Measurements from ENCODE around the gene NUAK2.

Gene NUAK2

DNA sequence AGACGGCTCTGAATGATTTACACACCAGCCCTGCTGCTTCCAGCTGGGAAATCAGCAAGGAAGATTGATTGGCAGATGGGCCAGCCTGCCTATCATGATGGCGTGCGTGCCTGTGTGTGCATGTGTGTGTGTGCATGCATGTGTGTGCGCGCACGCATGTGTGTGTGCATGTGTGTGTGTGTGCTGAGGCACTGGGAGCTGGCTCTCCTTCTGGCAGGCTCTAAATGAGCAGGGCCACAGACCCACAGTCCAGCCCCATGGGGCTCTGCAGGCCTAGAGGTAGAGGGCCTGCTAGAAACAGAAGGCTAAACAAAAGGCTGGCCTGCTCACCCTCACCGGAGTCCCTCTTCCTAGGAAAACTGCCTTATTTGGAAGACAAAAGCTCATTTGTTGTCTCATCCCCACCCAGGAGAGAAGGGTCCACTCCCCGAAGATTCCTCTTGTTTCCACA lies 29.2 kb upstream of the NUAK2 start:
- H3K27me3 ChIP-seq (ENCODE audit: low read length): no peaks in the 10 kb centered on the region
- H3K36me3 ChIP-seq (ENCODE audit: low read length): no peaks in the 10 kb centered on the region
- no peaks in the 10 kb centered on the region for H3K79me2 ChIP-seq (ENCODE audit: insufficient read depth, low read length)
- H3K4me3 ChIP-seq (ENCODE audit: insufficient read depth, low read length, poor library complexity, severe bottlenecking): no peak overlapping the region
- no peak for TF ChIP-seq EZH2phosphoT487 (conservative IDR thresholded peaks at IDR 0.05; ENCODE audit: low read length)
- TF ChIP-seq, protein P1, sequence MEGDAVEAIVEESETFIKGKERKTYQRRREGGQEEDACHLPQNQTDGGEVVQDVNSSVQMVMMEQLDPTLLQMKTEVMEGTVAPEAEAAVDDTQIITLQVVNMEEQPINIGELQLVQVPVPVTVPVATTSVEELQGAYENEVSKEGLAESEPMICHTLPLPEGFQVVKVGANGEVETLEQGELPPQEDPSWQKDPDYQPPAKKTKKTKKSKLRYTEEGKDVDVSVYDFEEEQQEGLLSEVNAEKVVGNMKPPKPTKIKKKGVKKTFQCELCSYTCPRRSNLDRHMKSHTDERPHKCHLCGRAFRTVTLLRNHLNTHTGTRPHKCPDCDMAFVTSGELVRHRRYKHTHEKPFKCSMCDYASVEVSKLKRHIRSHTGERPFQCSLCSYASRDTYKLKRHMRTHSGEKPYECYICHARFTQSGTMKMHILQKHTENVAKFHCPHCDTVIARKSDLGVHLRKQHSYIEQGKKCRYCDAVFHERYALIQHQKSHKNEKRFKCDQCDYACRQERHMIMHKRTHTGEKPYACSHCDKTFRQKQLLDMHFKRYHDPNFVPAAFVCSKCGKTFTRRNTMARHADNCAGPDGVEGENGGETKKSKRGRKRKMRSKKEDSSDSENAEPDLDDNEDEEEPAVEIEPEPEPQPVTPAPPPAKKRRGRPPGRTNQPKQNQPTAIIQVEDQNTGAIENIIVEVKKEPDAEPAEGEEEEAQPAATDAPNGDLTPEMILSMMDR (IDR thresholded peaks at IDR 0.05; ENCODE audit: insufficient read depth, low read length, poor library complexity, severe bottlenecking): no peak
- H3F3A ChIP-seq (ENCODE audit: insufficient read depth): no peaks in the 10 kb centered on the region
- no peaks in the 10 kb centered on the region for H4K20me1 ChIP-seq (ENCODE audit: low read depth, low read length)
- no peak overlapping the region for H3K27ac ChIP-seq (ENCODE audit: low read depth, low read length)
- H3K9me3 ChIP-seq (ENCODE audit: insufficient read depth, low read length): no peaks in the 10 kb centered on the region
- no peak overlapping the region for H2AFZ ChIP-seq (ENCODE audit: low read depth, low read length, severe bottlenecking)
- H3K9me2 ChIP-seq (replicated peaks; ENCODE audit: insufficient read depth, low read length): no peaks in the 10 kb centered on the region
- no peak overlapping the region for H3K4me2 ChIP-seq (ENCODE audit: low read depth, low read length, poor library complexity, severe bottlenecking)
- no peak overlapping the region for H3K9ac ChIP-seq (ENCODE audit: low read length)

DNA sequence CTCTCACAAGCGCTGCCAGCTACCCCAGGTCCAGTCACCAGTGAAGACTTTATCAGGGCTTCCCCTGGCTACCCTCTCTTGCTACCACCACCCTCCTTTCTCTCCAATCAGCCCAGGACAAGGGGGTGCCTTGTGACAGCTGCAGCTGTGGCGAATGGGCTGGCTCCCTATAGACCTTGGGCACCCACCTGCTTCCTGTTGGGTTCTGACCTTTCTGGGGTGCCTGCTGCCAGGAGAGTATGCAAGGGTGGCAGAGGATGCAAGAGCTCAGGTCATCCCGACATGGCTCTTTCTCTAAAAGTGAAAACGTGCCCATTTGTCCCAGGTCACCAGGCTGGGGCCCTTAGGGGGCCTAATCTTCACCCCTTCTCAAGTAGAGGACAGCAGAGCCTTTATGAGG lies 28.6 kb upstream of the NUAK2 start:
- Histone ChIP-seq H3K79me2 (ENCODE audit: insufficient read depth, low read length) (no peaks in the 10 kb centered on the region), H3K9me3 (ENCODE audit: insufficient read depth, low read length) (no peaks in the 10 kb centered on the region), H2AFZ (ENCODE audit: low read depth, low read length, severe bottlenecking) (no peak overlapping the region), H3K4me3 (ENCODE audit: insufficient read depth, low read length, poor library complexity, severe bottlenecking) (no peak overlapping the region), H3F3A (ENCODE audit: insufficient read depth) (no peaks in the 10 kb centered on the region), H3K36me3 (ENCODE audit: low read length) (no peaks in the 10 kb centered on the region), H3K9ac (ENCODE audit: low read length) (no peak overlapping the region), H4K20me1 (ENCODE audit: low read depth, low read length) (no peaks in the 10 kb centered on the region), H3K27me3 (ENCODE audit: low read length) (no peaks in the 10 kb centered on the region), H3K4me2 (ENCODE audit: low read depth, low read length, poor library complexity, severe bottlenecking) (no peak overlapping the region), H3K27ac (ENCODE audit: low read depth, low read length) (no peak overlapping the region), H3K9me2 (replicated peaks; ENCODE audit: insufficient read depth, low read length) (no peaks in the 10 kb centered on the region)
- TF ChIP-seq, protein P1 (IDR thresholded peaks at IDR 0.05; ENCODE audit: insufficient read depth, low read length, poor library complexity, severe bottlenecking): no peak
- no peak for TF ChIP-seq EZH2phosphoT487 (conservative IDR thresholded peaks at IDR 0.05; ENCODE audit: low read length)

DNA sequence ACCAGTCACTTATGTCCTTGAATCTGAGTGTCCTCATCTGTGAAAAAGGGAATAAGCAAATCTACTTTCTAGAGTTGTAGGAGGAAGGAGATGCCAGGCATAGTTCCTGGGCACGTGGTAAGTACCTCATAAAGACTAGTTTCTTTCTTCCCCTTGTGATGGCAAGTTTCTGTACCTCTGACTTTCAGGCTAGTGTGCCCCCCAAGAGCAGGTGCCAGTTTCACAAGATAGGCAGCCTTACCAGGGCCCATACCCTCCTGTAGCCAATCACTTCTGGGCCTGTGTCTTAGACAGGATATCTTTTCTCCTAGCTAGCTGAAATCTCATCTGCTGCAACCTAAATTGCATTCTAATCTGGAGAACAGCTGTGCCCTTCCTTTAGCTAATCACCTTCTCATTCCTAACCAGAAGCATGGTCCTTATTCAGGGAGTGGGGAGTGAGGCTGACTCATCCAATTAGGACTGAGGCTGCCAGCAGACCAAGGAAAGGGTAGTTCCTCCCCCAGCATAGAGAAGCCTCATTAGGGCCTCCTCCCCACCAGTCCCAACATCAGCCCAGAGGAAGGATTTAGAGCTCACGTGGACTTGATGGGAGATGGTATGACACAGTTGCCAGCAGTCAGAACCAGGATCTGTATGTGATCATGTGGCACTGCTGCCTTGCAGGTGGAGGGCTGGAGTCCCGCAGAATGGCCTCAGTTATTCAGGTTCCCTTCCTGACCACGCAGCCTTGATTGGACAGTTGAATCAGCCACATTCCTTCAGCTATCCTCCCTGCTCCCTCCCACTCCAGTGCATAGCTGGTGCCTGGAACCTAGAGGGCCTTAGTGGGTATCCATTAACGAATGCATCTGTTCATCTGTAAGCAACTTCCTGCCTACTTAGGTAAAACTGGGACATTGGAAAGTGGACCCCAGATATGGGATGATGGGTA lies 27.3 kb upstream of the NUAK2 start:
- Histone ChIP-seq H3K36me3 (ENCODE audit: low read length) (no peaks in the 10 kb centered on the region), H3K9me3 (ENCODE audit: insufficient read depth, low read length) (no peaks in the 10 kb centered on the region), H3K9me2 (replicated peaks; ENCODE audit: insufficient read depth, low read length) (no peaks in the 10 kb centered on the region), H3K9ac (ENCODE audit: low read length) (no peak overlapping the region), H4K20me1 (ENCODE audit: low read depth, low read length) (no peaks in the 10 kb centered on the region), H3F3A (ENCODE audit: insufficient read depth) (no peaks in the 10 kb centered on the region), H3K79me2 (ENCODE audit: insufficient read depth, low read length) (no peaks in the 10 kb centered on the region), H2AFZ (ENCODE audit: low read depth, low read length, severe bottlenecking) (no peak overlapping the region), H3K4me2 (ENCODE audit: low read depth, low read length, poor library complexity, severe bottlenecking) (no peak overlapping the region), H3K27ac (ENCODE audit: low read depth, low read length) (no peak overlapping the region), H3K27me3 (ENCODE audit: low read length) (no peaks in the 10 kb centered on the region), H3K4me3 (ENCODE audit: insufficient read depth, low read length, poor library complexity, severe bottlenecking) (no peak overlapping the region)
- TF ChIP-seq, protein P1 (IDR thresholded peaks at IDR 0.05; ENCODE audit: insufficient read depth, low read length, poor library complexity, severe bottlenecking): no peak
- TF ChIP-seq EZH2phosphoT487 (conservative IDR thresholded peaks at IDR 0.05; ENCODE audit: low read length): no peak

Measured in SU-DHL-6 (cell line).